Upper lobe of left lung (tissue), 4 donors: ENCODE results near the gene OAF.

Experiments
- CTCF ChIP-seq, 6 experiments: fragments of 450-650 bp in 4 of 6; fragments of 200-600 bp in 2 of 6; sonication (generic) in 2 of 6; IDR thresholded peaks; one replicate each; pipeline ENCODE4 v1.5.1; 2016 to 2019; ENCODE audit warnings: antibody characterized with exemption in 6 of 6
- EP300 ChIP-seq, 4 donors: sonication (generic); formaldehyde crosslinking; IDR thresholded peaks; one replicate each; pipeline ENCODE4 v1.5.1; 2017; ENCODE audit warnings: antibody characterized with exemption in 4 of 4, control low read depth in 2 of 4
- POLR2A ChIP-seq, 4 donors: fragments of 450-650 bp; IDR thresholded peaks; one replicate each; pipeline ENCODE4 v1.5.1; 2016 to 2017; ENCODE audit warnings: antibody characterized with exemption in 4 of 4, mild to moderate bottlenecking in 2 of 4
- POLR2AphosphoS5 ChIP-seq, 2 donors: sonication (generic); formaldehyde crosslinking; IDR thresholded peaks; one replicate each; pipeline ENCODE4 v1.5.1; 2017; ENCODE audit warnings: antibody characterized with exemption in 2 of 2

DNA sequence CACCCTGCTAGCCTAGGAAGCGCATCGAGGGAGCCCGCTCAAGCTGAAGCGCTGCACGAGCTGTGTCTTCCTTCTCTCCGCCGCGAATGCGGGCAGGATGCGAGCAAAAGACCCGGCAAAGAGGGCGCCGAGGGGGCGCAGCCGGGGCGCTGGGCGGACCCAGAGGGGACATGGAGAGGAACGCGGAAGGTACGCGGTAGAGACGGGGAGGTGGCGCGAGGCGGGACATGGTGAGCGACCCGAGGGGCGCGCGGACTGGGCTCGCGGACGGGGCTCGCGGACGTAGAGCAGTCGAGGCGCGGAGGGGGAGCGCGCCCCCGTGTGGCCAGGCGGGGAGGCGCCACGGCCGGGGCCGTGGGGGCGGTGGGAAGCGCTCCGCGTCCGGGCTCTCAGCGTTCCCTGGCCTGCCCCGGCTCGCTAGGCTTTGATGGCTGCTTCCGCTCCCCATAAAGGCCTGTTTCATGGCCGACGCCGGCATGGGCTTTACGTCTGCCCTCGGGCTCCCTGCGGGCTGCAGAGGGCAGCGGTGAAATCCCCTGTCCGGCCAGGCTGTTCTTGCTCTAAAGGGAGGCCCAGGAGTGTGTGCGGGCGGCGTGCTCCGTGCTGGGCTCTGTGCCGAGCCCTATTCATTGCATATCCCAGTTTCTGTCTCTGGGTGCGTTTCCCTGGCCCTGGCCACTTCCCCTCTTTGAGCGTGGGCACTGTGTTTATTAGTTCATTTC is 41.7 kb upstream of the OAF start:
- TF ChIP-seq CTCF (IDR thresholded peaks at IDR 0.05) (peak; percentile 88 to 95 (median 94)), POLR2A (IDR thresholded peaks at IDR 0.05) (no peak), POLR2AphosphoS5 (IDR thresholded peaks at IDR 0.05) (no peak), EP300 (IDR thresholded peaks at IDR 0.05) (no peak)
